ENCODE results near the gene WDR87.

DNA sequence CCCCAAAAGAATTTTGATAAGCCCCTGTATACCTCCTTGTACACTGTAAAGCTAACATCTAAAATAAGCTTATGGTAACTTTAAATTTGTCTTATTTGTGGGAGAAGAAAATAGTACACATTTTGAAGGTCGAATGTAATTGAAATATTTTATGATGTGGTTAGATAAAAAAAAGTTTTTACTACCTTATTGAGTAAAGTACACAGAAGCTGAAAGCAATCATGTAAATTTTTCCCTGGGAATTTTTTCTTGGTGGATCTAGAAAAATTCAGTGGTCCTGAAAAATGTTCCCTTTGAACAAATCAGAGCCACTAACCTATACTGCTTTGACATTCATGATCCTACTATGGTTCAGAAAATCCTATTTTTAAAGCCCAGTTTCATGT lies 47.5 kb upstream of the WDR87 start:
- TF ChIP-seq, protein P1, sequence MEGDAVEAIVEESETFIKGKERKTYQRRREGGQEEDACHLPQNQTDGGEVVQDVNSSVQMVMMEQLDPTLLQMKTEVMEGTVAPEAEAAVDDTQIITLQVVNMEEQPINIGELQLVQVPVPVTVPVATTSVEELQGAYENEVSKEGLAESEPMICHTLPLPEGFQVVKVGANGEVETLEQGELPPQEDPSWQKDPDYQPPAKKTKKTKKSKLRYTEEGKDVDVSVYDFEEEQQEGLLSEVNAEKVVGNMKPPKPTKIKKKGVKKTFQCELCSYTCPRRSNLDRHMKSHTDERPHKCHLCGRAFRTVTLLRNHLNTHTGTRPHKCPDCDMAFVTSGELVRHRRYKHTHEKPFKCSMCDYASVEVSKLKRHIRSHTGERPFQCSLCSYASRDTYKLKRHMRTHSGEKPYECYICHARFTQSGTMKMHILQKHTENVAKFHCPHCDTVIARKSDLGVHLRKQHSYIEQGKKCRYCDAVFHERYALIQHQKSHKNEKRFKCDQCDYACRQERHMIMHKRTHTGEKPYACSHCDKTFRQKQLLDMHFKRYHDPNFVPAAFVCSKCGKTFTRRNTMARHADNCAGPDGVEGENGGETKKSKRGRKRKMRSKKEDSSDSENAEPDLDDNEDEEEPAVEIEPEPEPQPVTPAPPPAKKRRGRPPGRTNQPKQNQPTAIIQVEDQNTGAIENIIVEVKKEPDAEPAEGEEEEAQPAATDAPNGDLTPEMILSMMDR (IDR thresholded peaks at IDR 0.05; ENCODE audit: insufficient read depth, low read depth, low read length): no peak
- TF ChIP-seq EZH2 (IDR thresholded peaks at IDR 0.05; ENCODE audit: insufficient read depth, low read length): no peak

Data from astrocyte (in vitro differentiated cells and primary cell).